Endometrial microvascular endothelial cells (primary cell): Measurements from ENCODE around the gene DSP. TPM values are rescaled to one million over a fixed set of nuclear protein-coding genes. Genes with fewer than 3 reads are reported as not detected.

Source experiments
- in situ Hi-C: cut with HindIII; loops from 2 replicates; pipeline ENCODE4 v1.10.0; 2017; ENCODE audit warnings: low sequenced_read_pairs, low pct_unique_long_range_greater_than_20kb; ENCODE audit errors: inconsistent ontology term
- total RNA-seq: library from RNA; depleted of rRNA; stranded (reverse); fragments of >200 nt; gene quantifications from one replicate; pipeline ENCODE4 v1.2.3, GENCODE V29; 2015; ENCODE audit errors: inconsistent ontology term

DSP gene
- total RNA-seq, 1 donor from 2014 or later, result 1.2 TPM

GRCh38 chr6:7557652-7558051 lies 16.2 kb downstream of the DSP start:
- in situ Hi-C loops, result no loop called here

GRCh38 chr6:7558781-7559180 lies 17.3 kb downstream of the DSP start:
- in situ Hi-C loops, result no loop called here

- in situ Hi-C loops, result no loop called here
Measured at GRCh38 chr6:7559196-7559595, 17.7 kb downstream of the DSP start.

- in situ Hi-C loops, result no loop called here
Measured at GRCh38 chr6:7559651-7560385, 18.3 kb downstream of the DSP start.

- in situ Hi-C loops, result no loop called here
Measured at GRCh38 chr6:7561153-7561964, 19.9 kb downstream of the DSP start.

GRCh38 chr6:7562769-7563168 lies 21.3 kb downstream of the DSP start:
- in situ Hi-C loops, result no loop called here

GRCh38 chr6:7566107-7566506 lies 24.6 kb downstream of the DSP start:
- in situ Hi-C loops, result no loop called here

- in situ Hi-C loops, result no loop called here
Measured at GRCh38 chr6:7566617-7567173, 25.2 kb downstream of the DSP start.

GRCh38 chr6:7568021-7568420 lies 26.6 kb downstream of the DSP start:
- in situ Hi-C loops, result no loop called here

- in situ Hi-C loops, result no loop called here
Measured at GRCh38 chr6:7569082-7569481, 27.6 kb downstream of the DSP start.

- in situ Hi-C loops, result no loop called here
Measured at GRCh38 chr6:7572213-7572943, 30.9 kb downstream of the DSP start.

- in situ Hi-C loops, result no loop called here
Measured at GRCh38 chr6:7574500-7574899, 33.0 kb downstream of the DSP start.

GRCh38 chr6:7578516-7578915 lies 37.0 kb downstream of the DSP start:
- in situ Hi-C loops, result no loop called here

- in situ Hi-C loops, result no loop called here
Measured at GRCh38 chr6:7578931-7579330, 37.5 kb downstream of the DSP start.

GRCh38 chr6:7579851-7580250 lies 38.4 kb downstream of the DSP start:
- in situ Hi-C loops, result no loop called here

- in situ Hi-C loops, result no loop called here
Measured at GRCh38 chr6:7580537-7580926, 39.1 kb downstream of the DSP start.

- in situ Hi-C loops, result no loop called here
Measured at GRCh38 chr6:7580927-7581618, 39.6 kb downstream of the DSP start.

- in situ Hi-C loops, result no loop called here
Measured at GRCh38 chr6:7585287-7585930, 43.9 kb downstream of the DSP start.
